ENCODE data around the gene GALNT14.

GALNT14 gene

DNA sequence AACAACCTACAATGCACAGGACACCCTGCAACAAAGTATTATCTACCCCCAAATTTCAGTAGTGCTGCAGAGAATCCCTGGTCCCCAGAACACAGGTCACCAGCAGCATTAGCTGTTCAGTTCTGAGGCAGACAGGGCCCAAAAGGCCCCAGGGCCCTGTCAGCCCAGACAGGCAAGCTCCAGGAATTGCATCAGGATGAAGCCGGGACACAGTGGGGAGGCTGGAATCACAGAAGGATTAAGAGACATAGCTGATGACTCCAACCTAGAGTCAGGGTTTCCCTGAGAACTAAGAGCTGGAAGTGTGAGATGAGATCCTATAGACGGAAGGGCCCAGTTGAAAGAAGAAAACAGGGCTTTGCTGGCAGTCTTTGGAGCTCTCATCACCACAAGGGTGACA is 148.1 kb downstream of the GALNT14 start:
- no peaks in the 10 kb centered on the region for H3K79me2 ChIP-seq (ENCODE audit: insufficient read depth, low read length)
- H3K4me2 ChIP-seq (ENCODE audit: insufficient read depth, low read length): no peak overlapping the region
- no peaks in the 10 kb centered on the region for H3K36me3 ChIP-seq (ENCODE audit: insufficient read depth, low read length)
- H3K4me1 ChIP-seq (ENCODE audit: insufficient read depth, low read length): no peaks in the 10 kb centered on the region
- no peaks in the 10 kb centered on the region for H3K9me3 ChIP-seq (ENCODE audit: insufficient read depth, low read length, severe bottlenecking)
- peaks cover 6% of the 10 kb centered on the region for H3K27me3 ChIP-seq (ENCODE audit: insufficient read depth, low read length, poor library complexity)
- TF ChIP-seq EZH2 (IDR thresholded peaks at IDR 0.05; ENCODE audit: borderline replicate concordance, low read depth, low read length, severe bottlenecking): no peak
- TF ChIP-seq, protein P1, sequence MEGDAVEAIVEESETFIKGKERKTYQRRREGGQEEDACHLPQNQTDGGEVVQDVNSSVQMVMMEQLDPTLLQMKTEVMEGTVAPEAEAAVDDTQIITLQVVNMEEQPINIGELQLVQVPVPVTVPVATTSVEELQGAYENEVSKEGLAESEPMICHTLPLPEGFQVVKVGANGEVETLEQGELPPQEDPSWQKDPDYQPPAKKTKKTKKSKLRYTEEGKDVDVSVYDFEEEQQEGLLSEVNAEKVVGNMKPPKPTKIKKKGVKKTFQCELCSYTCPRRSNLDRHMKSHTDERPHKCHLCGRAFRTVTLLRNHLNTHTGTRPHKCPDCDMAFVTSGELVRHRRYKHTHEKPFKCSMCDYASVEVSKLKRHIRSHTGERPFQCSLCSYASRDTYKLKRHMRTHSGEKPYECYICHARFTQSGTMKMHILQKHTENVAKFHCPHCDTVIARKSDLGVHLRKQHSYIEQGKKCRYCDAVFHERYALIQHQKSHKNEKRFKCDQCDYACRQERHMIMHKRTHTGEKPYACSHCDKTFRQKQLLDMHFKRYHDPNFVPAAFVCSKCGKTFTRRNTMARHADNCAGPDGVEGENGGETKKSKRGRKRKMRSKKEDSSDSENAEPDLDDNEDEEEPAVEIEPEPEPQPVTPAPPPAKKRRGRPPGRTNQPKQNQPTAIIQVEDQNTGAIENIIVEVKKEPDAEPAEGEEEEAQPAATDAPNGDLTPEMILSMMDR (IDR thresholded peaks at IDR 0.05; ENCODE audit: borderline replicate concordance, extremely low read depth, low read length, poor library complexity, severe bottlenecking): no peak
- H4K20me1 ChIP-seq (ENCODE audit: insufficient read depth, low read length): no peaks in the 10 kb centered on the region
- H3K27ac ChIP-seq (ENCODE audit: low read length): no peak overlapping the region
- no peak overlapping the region for H3K4me3 ChIP-seq (ENCODE audit: low read depth in 1 of 2, low read length in 2 of 2)
- H3K9ac ChIP-seq (ENCODE audit: low read depth, low read length): no peak overlapping the region
- DNase-seq (no peak), ATAC-seq (ENCODE audit: insufficient read depth, low read depth) (no peak)
- H2AFZ ChIP-seq (ENCODE audit: low read depth, low read length): no peak overlapping the region

DNA sequence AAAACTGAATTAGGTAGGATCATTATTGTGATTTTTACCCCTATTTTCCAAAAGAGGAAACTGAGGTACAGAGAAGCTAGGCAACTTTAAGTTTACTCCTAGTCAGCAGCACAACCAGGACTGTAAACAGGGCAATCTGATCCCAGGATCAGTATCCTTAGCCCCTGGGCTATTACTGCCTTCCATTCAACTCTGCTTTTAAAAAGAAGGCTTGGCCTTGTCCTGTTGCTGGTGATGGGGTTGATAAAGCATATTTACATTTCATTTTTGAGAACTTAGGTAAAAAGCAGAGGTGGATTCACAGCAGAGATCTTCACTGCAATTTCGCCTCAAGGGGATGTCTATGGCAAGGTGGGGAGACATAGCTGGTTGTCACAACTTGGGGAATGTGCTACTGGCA is 148.5 kb downstream of the GALNT14 start:
- no peaks in the 10 kb centered on the region for H4K20me1 ChIP-seq (ENCODE audit: insufficient read depth, low read length)
- no peaks in the 10 kb centered on the region for H3K4me1 ChIP-seq (ENCODE audit: insufficient read depth, low read length)
- H2AFZ ChIP-seq (ENCODE audit: low read depth, low read length): no peak overlapping the region
- no peak overlapping the region for H3K4me2 ChIP-seq (ENCODE audit: insufficient read depth, low read length)
- no peaks in the 10 kb centered on the region for H3K36me3 ChIP-seq (ENCODE audit: insufficient read depth, low read length)
- DNase-seq (no peak), ATAC-seq (ENCODE audit: insufficient read depth, low read depth) (no peak)
- TF ChIP-seq EZH2 (IDR thresholded peaks at IDR 0.05; ENCODE audit: borderline replicate concordance, low read depth, low read length, severe bottlenecking): no peak
- TF ChIP-seq, protein P1 (IDR thresholded peaks at IDR 0.05; ENCODE audit: borderline replicate concordance, extremely low read depth, low read length, poor library complexity, severe bottlenecking): no peak
- H3K27me3 ChIP-seq (ENCODE audit: insufficient read depth, low read length, poor library complexity): peaks cover 6% of the 10 kb centered on the region
- H3K79me2 ChIP-seq (ENCODE audit: insufficient read depth, low read length): no peaks in the 10 kb centered on the region
- no peak overlapping the region for H3K9ac ChIP-seq (ENCODE audit: low read depth, low read length)
- H3K9me3 ChIP-seq (ENCODE audit: insufficient read depth, low read length, severe bottlenecking): no peaks in the 10 kb centered on the region
- H3K27ac ChIP-seq (ENCODE audit: low read length): no peak overlapping the region
- no peak overlapping the region for H3K4me3 ChIP-seq (ENCODE audit: low read depth in 1 of 2, low read length in 2 of 2)

DNA sequence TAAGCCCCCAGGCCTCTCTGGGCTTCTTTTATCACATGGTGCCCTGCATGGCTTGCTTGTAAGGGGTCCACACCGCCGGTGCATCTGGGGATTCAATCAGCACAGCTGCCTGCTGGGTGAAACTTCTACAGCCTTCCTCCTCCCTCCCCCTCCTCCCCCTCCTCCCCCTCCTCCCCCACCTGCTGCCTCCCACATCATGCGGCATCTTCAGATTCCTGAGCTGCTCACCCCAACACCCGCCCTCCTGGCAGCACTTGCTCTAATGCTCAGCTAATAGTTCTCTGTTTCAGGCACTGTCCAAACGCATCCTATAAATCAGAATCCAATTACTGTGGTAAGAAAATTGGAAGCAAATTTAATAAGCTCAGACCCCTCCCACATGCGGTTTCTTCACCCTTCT is 150.7 kb downstream of the GALNT14 start:
- Histone ChIP-seq H3K27ac (ENCODE audit: low read length) (no peak overlapping the region), H3K4me3 (ENCODE audit: low read depth in 1 of 2, low read length in 2 of 2) (no peak overlapping the region), H3K27me3 (ENCODE audit: insufficient read depth, low read length, poor library complexity) (peaks cover 6% of the 10 kb centered on the region), H2AFZ (ENCODE audit: low read depth, low read length) (no peak overlapping the region), H3K4me1 (ENCODE audit: insufficient read depth, low read length) (no peaks in the 10 kb centered on the region), H3K79me2 (ENCODE audit: insufficient read depth, low read length) (no peaks in the 10 kb centered on the region), H3K4me2 (ENCODE audit: insufficient read depth, low read length) (no peak overlapping the region), H4K20me1 (ENCODE audit: insufficient read depth, low read length) (no peaks in the 10 kb centered on the region), H3K36me3 (ENCODE audit: insufficient read depth, low read length) (no peaks in the 10 kb centered on the region), H3K9me3 (ENCODE audit: insufficient read depth, low read length, severe bottlenecking) (no peaks in the 10 kb centered on the region), H3K9ac (ENCODE audit: low read depth, low read length) (no peak overlapping the region)
- ATAC-seq (ENCODE audit: insufficient read depth, low read depth): no peak
- no peak for DNase-seq
- TF ChIP-seq, protein P1 (IDR thresholded peaks at IDR 0.05; ENCODE audit: borderline replicate concordance, extremely low read depth, low read length, poor library complexity, severe bottlenecking): no peak
- no peak for TF ChIP-seq EZH2 (IDR thresholded peaks at IDR 0.05; ENCODE audit: borderline replicate concordance, low read depth, low read length, severe bottlenecking)

DNA sequence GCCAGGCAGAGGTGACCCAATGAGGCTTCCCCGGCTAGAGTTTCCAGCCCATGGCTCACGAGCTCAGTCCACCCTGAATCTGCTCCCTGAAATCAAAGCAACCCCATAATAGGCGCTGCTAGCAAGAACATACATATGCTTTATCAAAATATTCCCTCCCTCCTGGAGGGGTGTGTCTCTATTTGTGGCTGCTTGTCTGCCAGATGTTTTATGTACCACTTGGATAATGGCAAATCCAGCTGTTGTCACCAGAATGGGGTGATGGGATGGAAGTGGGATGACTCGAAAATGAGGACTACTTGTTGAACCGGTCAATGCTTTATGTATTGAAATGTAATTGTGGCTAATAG is 152.0 kb downstream of the GALNT14 start:
- Histone ChIP-seq H3K79me2 (ENCODE audit: insufficient read depth, low read length) (no peaks in the 10 kb centered on the region), H2AFZ (ENCODE audit: low read depth, low read length) (no peak overlapping the region), H3K27ac (ENCODE audit: low read length) (no peak overlapping the region), H3K36me3 (ENCODE audit: insufficient read depth, low read length) (no peaks in the 10 kb centered on the region), H3K9me3 (ENCODE audit: insufficient read depth, low read length, severe bottlenecking) (no peaks in the 10 kb centered on the region), H3K27me3 (ENCODE audit: insufficient read depth, low read length, poor library complexity) (peaks cover 6% of the 10 kb centered on the region), H3K4me1 (ENCODE audit: insufficient read depth, low read length) (no peaks in the 10 kb centered on the region), H3K4me3 (ENCODE audit: low read depth in 1 of 2, low read length in 2 of 2) (no peak overlapping the region), H4K20me1 (ENCODE audit: insufficient read depth, low read length) (no peaks in the 10 kb centered on the region), H3K4me2 (ENCODE audit: insufficient read depth, low read length) (no peak overlapping the region), H3K9ac (ENCODE audit: low read depth, low read length) (no peak overlapping the region)
- DNase-seq (no peak), ATAC-seq (ENCODE audit: insufficient read depth, low read depth) (no peak)
- no peak for TF ChIP-seq EZH2 (IDR thresholded peaks at IDR 0.05; ENCODE audit: borderline replicate concordance, low read depth, low read length, severe bottlenecking)
- TF ChIP-seq, protein P1 (IDR thresholded peaks at IDR 0.05; ENCODE audit: borderline replicate concordance, extremely low read depth, low read length, poor library complexity, severe bottlenecking): no peak
